ENCODE results near the gene GABRG3. TPM values are rescaled to one million over a fixed set of nuclear protein-coding genes. Genes with fewer than 3 reads are reported as not detected.

The GABRG3 gene
- total RNA-seq, 2 experiments from 2014 or later: not detected

GRCh38 chr15:27256446-27256845 is 285.5 kb downstream of the GABRG3 start:
- Mint-ChIP-seq H3K27ac (no peak overlapping the region), H3K4me3 (no peak overlapping the region), H3K36me3 (ENCODE audit: low read depth) (no peaks in the 10 kb centered on the region), H3K9me3 (peaks cover 17% of the 10 kb centered on the region), H3K4me1 (ENCODE audit: low read depth) (no peaks in the 10 kb centered on the region), H3K27me3 (peaks cover 4% of the 10 kb centered on the region)
- no peaks in the 10 kb centered on the region for H3K4me1 ChIP-seq (ENCODE audit: insufficient read depth, low read length)
- intact Hi-C loops (cut with DNase I, micrococcal nuclease): no loop called here
- DNase-seq (no peak), ATAC-seq (ENCODE audit: poor library complexity) (no peak)
- peaks cover 0 to 26% of the 10 kb centered on the region in 2 experiments for H3K9me3 ChIP-seq (ENCODE audit: control insufficient read depth in 1 of 2, insufficient read depth in 1 of 2, low read length in 2 of 2)
- H3K4me3 ChIP-seq (ENCODE audit: low read length): no peak overlapping the region
- H3K27ac ChIP-seq (ENCODE audit: low read depth in 1 of 2, low read length in 2 of 2): no peak overlapping the region
- H3K27me3 ChIP-seq (ENCODE audit: control insufficient read depth in 1 of 2, insufficient read depth in 2 of 2, low read length in 2 of 2): no peaks in the 10 kb centered on the region
- H3K36me3 ChIP-seq (ENCODE audit: insufficient read depth, low read length): no peaks in the 10 kb centered on the region
- no peak for TF ChIP-seq CTCF (IDR thresholded peaks at IDR 0.05)
- CTCF ChIA-PET: no interaction called here
- POLR2A ChIA-PET: no interaction called here

GRCh38 chr15:27258287-27258686 is 287.3 kb downstream of the GABRG3 start:
- H3K36me3 Mint-ChIP-seq (ENCODE audit: low read depth): no peaks in the 10 kb centered on the region
- H3K9me3 ChIP-seq (ENCODE audit: control insufficient read depth in 1 of 2, insufficient read depth in 1 of 2, low read length in 2 of 2): peaks cover 0 to 11% of the 10 kb centered on the region in 2 experiments
- H3K36me3 ChIP-seq (ENCODE audit: insufficient read depth, low read length): no peaks in the 10 kb centered on the region
- DNase-seq: no peak
- no peak overlapping the region for H3K4me3 Mint-ChIP-seq
- no peak for ATAC-seq (ENCODE audit: poor library complexity)
- TF ChIP-seq CTCF (IDR thresholded peaks at IDR 0.05): no peak
- intact Hi-C loops (cut with DNase I, micrococcal nuclease): no loop called here
- H3K27me3 ChIP-seq (ENCODE audit: control insufficient read depth in 1 of 2, insufficient read depth in 2 of 2, low read length in 2 of 2): no peaks in the 10 kb centered on the region
- peaks cover 4% of the 10 kb centered on the region for H3K27me3 Mint-ChIP-seq
- peaks cover 17% of the 10 kb centered on the region for H3K9me3 Mint-ChIP-seq
- ChIA-PET CTCF (no interaction called here), POLR2A (no interaction called here)
- H3K27ac Mint-ChIP-seq: no peak overlapping the region
- no peaks in the 10 kb centered on the region for H3K4me1 Mint-ChIP-seq (ENCODE audit: low read depth)
- H3K27ac ChIP-seq (ENCODE audit: low read depth in 1 of 2, low read length in 2 of 2): no peak overlapping the region
- no peak overlapping the region for H3K4me3 ChIP-seq (ENCODE audit: low read length)
- no peaks in the 10 kb centered on the region for H3K4me1 ChIP-seq (ENCODE audit: insufficient read depth, low read length)

GRCh38 chr15:27260523-27260922 is 289.5 kb downstream of the GABRG3 start:
- TF ChIP-seq CTCF (IDR thresholded peaks at IDR 0.05): no peak
- Histone ChIP-seq H3K27me3 (ENCODE audit: control insufficient read depth in 1 of 2, insufficient read depth in 2 of 2, low read length in 2 of 2) (no peaks in the 10 kb centered on the region), H3K4me3 (ENCODE audit: low read length) (no peak overlapping the region), H3K4me1 (ENCODE audit: insufficient read depth, low read length) (no peaks in the 10 kb centered on the region), H3K36me3 (ENCODE audit: insufficient read depth, low read length) (no peaks in the 10 kb centered on the region), H3K27ac (ENCODE audit: low read depth in 1 of 2, low read length in 2 of 2) (no peak overlapping the region), H3K9me3 (ENCODE audit: control insufficient read depth in 1 of 2, insufficient read depth in 1 of 2, low read length in 2 of 2) (peaks cover 0 to 3% of the 10 kb centered on the region in 2 experiments)
- no peaks in the 10 kb centered on the region for H3K4me1 Mint-ChIP-seq (ENCODE audit: low read depth)
- no peaks in the 10 kb centered on the region for H3K36me3 Mint-ChIP-seq (ENCODE audit: low read depth)
- H3K27me3 Mint-ChIP-seq: peaks cover 4% of the 10 kb centered on the region
- H3K27ac Mint-ChIP-seq: no peak overlapping the region
- ChIA-PET POLR2A (no interaction called here), CTCF (no interaction called here)
- peaks cover 17% of the 10 kb centered on the region for H3K9me3 Mint-ChIP-seq
- H3K4me3 Mint-ChIP-seq: no peak overlapping the region
- ATAC-seq (ENCODE audit: poor library complexity): no peak
- DNase-seq: no peak
- intact Hi-C loops (cut with DNase I, micrococcal nuclease): no loop called here

Data from CD4-positive, alpha-beta T cell (primary cell).